HepG2 (cell line): Measurements from ENCODE around the gene ZNF524. TPM values are rescaled to one million over a fixed set of nuclear protein-coding genes. Genes with fewer than 3 reads are reported as not detected.

Experiments
- GABPB1 ChIP-seq: IDR thresholded peaks from 2 replicates; pipeline ENCODE4 v1.6.1; 2016; ENCODE audit warnings: mild to moderate bottlenecking, missing genetic modification reagents, moderate library complexity, missing compliant biosample characterization
- HNRNPK ChIP-seq: fragments of 200-400 bp; formaldehyde crosslinking; IDR thresholded peaks from 2 replicates; pipeline ENCODE4 v1.6.1; 2018; ENCODE audit warnings: low read length, low read depth, moderate library complexity, mild to moderate bottlenecking; ENCODE audit not compliant: poor library complexity, severe bottlenecking
- KDM3A ChIP-seq: IDR thresholded peaks from 2 replicates; pipeline ENCODE4 v1.6.1; 2018; ENCODE audit warnings: low read depth, missing compliant biosample characterization
- MIER2 ChIP-seq: IDR thresholded peaks from 2 replicates; pipeline ENCODE4 v1.6.1; 2016; ENCODE audit warnings: missing biosample characterization, missing genetic modification reagents
- MYNN ChIP-seq: sonication (generic); formaldehyde crosslinking; IDR thresholded peaks from 2 replicates; pipeline ENCODE4 v1.4.0; 2020; ENCODE audit warnings: mild to moderate bottlenecking, low read depth, missing genetic modification reagents
- RCOR2 ChIP-seq: IDR thresholded peaks from 2 replicates; pipeline ENCODE4 v1.6.1; 2016; ENCODE audit warnings: missing biosample characterization, missing genetic modification reagents
- RORA ChIP-seq: sonication (generic); formaldehyde crosslinking; IDR thresholded peaks from 2 replicates; pipeline ENCODE4 v1.5.0; 2020; ENCODE audit warnings: mild to moderate bottlenecking, missing genetic modification reagents, moderate library complexity
- SALL1 ChIP-seq: sonication (generic); formaldehyde crosslinking; IDR thresholded peaks from 2 replicates; pipeline ENCODE4 v1.8.0; 2022; ENCODE audit warnings: mild to moderate bottlenecking, missing genetic modification reagents
- ZNF230 ChIP-seq: sonication (generic); formaldehyde crosslinking; IDR thresholded peaks from 2 replicates; pipeline ENCODE4 v1.4.0; 2020; ENCODE audit warnings: mild to moderate bottlenecking, missing genetic modification reagents
- ZNF589 ChIP-seq: sonication (generic); formaldehyde crosslinking; conservative IDR thresholded peaks from 2 replicates; pipeline ENCODE4 v1.8.0; 2022; ENCODE audit warnings: mild to moderate bottlenecking, moderate library complexity, missing genetic modification reagents
- ZNF720 ChIP-seq: sonication (generic); formaldehyde crosslinking; IDR thresholded peaks from 2 replicates; pipeline ENCODE4 v1.4.0; 2020; ENCODE audit warnings: missing genetic modification reagents
- ZNF839 ChIP-seq: sonication (generic); formaldehyde crosslinking; IDR thresholded peaks from 2 replicates; pipeline ENCODE4 v1.4.0; 2020; ENCODE audit warnings: missing genetic modification reagents, mild to moderate bottlenecking, borderline replicate concordance
- polyA plus RNA-seq, 8 experiments: library from polyadenylated mRNA; depleted of rRNA in 3 of 8; stranded (reverse) in 7 of 8; unstranded in 1 of 8; fragments of >200 nt; fragmentation: Illumina TruSeq in 4 of 8; extraction: Trizol in 4 of 8; gene quantifications; 2 replicates each; pipeline versions ENCODE4 v1.2.1 to v1.2.3, GENCODE V29; 2011 to 2016; ENCODE audit warnings: low read depth in 4 of 8, missing spikeins in 1 of 8, mixed read lengths in 1 of 8; ENCODE audit not compliant: insufficient read depth in 1 of 8
- total RNA-seq, 5 experiments: library from RNA; depleted of rRNA; stranded (reverse); fragments of >200 nt; fragmentation: Illumina TruSeq; extraction: Trizol; gene quantifications; 2 replicates each; pipeline ENCODE4 v1.2.3, GENCODE V29; 2016; ENCODE audit warnings: low read depth in 1 of 5
- TF ChIP-seq, protein P1 (sequence below): sonication (generic); formaldehyde crosslinking; IDR thresholded peaks from one replicate; pipeline ENCODE4 v1.5.1; 2020; ENCODE audit warnings: mild to moderate bottlenecking, missing genetic modification reagents; ENCODE audit errors: not compliant biosample characterization
- TF ChIP-seq, protein P2 (sequence below): sonication (generic); formaldehyde crosslinking; IDR thresholded peaks from 2 replicates; pipeline ENCODE4 v1.9.0; 2021; ENCODE audit warnings: missing genetic modification reagents, borderline replicate concordance
- TF ChIP-seq, protein P3 (sequence below): sonication (generic); formaldehyde crosslinking; IDR thresholded peaks from 2 replicates; pipeline ENCODE4 v1.5.1; 2020; ENCODE audit warnings: mild to moderate bottlenecking, missing genetic modification reagents, moderate library complexity
- TF ChIP-seq, protein P4 (sequence below): sonication (generic); formaldehyde crosslinking; IDR thresholded peaks from 2 replicates; pipeline ENCODE4 v1.4.0; 2020; ENCODE audit warnings: mild to moderate bottlenecking, low read depth, missing genetic modification reagents

The ZNF524 gene
- total and polyA plus RNA-seq, 2 of the 13 experiments (the other 11 are each of a cell fraction or from before 2014, with no cell fraction given) = 3.2 to 4.6 TPM

DNA sequence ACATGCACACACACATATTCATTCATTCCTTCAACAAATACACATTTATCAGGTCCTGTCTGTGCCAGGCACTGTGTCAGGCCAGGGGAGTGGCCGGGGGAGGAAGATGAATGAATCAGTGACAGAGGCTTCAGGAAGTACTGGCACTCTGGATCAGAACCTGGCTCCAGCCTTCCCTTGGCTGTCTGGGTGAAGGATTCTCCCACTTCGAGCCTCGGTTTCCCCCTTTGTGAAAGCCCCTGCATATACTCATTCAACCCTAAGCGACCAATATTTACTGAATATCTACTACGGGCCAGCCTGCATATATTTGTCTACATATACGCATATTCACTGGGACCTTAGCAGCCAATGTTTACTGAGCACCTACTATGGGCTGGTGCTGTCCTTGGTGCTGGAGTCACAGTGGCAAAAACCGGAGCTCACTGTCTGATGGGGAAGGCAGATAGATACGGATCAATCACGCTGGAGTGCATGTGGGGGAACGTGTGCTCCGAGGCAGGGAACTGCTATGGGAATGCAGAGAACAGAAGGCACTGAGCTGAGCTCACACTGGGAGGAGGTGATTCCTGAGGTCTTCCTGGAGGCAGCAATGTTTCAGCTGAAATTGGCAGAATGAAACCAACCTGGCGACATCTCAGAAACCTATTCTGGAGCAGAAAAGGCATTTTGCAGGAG is 18.8 kb upstream of the ZNF524 start (continued):
- TF ChIP-seq, protein P1, sequence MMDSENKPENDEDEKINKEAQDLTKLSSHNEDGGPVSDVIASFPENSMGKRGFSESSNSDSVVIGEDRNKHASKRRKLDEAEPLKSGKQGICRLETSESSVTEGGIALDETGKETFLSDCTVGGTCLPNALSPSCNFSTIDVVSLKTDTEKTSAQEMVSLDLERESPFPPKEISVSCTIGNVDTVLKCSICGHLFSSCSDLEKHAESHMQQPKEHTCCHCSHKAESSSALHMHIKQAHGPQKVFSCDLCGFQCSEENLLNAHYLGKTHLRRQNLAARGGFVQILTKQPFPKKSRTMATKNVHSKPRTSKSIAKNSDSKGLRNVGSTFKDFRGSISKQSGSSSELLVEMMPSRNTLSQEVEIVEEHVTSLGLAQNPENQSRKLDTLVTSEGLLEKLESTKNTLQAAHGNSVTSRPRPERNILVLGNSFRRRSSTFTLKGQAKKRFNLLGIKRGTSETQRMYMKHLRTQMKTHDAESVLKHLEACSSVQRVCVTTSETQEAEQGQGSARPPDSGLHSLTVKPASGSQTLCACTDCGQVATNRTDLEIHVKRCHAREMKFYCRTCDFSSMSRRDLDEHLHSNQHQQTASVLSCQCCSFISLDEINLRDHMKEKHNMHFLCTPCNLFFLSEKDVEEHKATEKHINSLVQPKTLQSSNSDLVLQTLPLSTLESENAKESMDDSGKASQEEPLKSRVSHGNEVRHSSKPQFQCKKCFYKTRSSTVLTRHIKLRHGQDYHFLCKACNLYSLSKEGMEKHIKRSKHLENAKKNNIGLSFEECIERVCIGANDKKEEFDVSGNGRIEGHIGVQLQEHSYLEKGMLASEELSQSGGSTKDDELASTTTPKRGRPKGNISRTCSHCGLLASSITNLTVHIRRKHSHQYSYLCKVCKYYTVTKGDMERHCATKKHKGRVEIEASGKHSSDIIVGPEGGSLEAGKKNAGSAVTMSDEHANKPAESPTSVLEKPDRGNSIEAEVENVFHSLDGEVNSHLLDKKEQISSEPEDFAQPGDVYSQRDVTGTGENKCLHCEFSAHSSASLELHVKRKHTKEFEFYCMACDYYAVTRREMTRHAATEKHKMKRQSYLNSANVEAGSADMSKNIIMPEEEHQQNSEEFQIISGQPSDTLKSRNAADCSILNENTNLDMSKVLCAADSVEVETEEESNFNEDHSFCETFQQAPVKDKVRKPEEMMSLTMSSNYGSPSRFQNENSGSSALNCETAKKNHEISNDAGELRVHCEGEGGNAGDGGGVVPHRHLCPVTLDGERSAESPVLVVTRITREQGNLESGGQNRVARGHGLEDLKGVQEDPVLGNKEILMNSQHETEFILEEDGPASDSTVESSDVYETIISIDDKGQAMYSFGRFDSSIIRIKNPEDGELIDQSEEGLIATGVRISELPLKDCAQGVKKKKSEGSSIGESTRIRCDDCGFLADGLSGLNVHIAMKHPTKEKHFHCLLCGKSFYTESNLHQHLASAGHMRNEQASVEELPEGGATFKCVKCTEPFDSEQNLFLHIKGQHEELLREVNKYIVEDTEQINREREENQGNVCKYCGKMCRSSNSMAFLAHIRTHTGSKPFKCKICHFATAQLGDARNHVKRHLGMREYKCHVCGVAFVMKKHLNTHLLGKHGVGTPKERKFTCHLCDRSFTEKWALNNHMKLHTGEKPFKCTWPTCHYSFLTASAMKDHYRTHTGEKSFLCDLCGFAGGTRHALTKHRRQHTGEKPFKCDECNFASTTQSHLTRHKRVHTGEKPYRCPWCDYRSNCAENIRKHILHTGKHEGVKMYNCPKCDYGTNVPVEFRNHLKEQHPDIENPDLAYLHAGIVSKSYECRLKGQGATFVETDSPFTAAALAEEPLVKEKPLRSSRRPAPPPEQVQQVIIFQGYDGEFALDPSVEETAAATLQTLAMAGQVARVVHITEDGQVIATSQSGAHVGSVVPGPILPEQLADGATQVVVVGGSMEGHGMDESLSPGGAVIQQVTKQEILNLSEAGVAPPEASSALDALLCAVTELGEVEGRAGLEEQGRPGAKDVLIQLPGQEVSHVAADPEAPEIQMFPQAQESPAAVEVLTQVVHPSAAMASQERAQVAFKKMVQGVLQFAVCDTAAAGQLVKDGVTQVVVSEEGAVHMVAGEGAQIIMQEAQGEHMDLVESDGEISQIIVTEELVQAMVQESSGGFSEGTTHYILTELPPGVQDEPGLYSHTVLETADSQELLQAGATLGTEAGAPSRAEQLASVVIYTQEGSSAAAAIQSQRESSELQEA = no peak
- peak; percentile 78; the same call in 1 of the 2 replicates for TF ChIP-seq ZNF230 (CRISPR knock-in tag)
- TF ChIP-seq, protein P2, sequence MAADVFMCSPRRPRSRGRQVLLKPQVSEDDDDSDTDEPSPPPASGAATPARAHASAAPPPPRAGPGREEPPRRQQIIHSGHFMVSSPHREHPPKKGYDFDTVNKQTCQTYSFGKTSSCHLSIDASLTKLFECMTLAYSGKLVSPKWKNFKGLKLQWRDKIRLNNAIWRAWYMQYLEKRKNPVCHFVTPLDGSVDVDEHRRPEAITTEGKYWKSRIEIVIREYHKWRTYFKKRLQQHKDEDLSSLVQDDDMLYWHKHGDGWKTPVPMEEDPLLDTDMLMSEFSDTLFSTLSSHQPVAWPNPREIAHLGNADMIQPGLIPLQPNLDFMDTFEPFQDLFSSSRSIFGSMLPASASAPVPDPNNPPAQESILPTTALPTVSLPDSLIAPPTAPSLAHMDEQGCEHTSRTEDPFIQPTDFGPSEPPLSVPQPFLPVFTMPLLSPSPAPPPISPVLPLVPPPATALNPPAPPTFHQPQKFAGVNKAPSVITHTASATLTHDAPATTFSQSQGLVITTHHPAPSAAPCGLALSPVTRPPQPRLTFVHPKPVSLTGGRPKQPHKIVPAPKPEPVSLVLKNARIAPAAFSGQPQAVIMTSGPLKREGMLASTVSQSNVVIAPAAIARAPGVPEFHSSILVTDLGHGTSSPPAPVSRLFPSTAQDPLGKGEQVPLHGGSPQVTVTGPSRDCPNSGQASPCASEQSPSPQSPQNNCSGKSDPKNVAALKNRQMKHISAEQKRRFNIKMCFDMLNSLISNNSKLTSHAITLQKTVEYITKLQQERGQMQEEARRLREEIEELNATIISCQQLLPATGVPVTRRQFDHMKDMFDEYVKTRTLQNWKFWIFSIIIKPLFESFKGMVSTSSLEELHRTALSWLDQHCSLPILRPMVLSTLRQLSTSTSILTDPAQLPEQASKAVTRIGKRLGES (CRISPR knock-in tag) = 0 out of 2 replicates have a peak, but pooled peaks have one; percentile 45
- TF ChIP-seq, protein P3, sequence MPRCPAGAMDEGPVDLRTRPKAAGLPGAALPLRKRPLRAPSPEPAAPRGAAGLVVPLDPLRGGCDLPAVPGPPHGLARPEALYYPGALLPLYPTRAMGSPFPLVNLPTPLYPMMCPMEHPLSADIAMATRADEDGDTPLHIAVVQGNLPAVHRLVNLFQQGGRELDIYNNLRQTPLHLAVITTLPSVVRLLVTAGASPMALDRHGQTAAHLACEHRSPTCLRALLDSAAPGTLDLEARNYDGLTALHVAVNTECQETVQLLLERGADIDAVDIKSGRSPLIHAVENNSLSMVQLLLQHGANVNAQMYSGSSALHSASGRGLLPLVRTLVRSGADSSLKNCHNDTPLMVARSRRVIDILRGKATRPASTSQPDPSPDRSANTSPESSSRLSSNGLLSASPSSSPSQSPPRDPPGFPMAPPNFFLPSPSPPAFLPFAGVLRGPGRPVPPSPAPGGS (CRISPR knock-in tag) = peak; percentile 73; the same call in 1 of the 2 replicates
- no peak for TF ChIP-seq ZNF720
- peak; percentile 21; the same call in 1 of the 2 replicates for TF ChIP-seq RCOR2 (CRISPR knock-in tag)
- TF ChIP-seq ZNF839 = no peak
- TF ChIP-seq KDM3A = no peak
- peak; percentile 97 for TF ChIP-seq MIER2 (CRISPR knock-in tag)
- no peak for TF ChIP-seq RORA
- TF ChIP-seq ZNF589 (CRISPR knock-in tag) = peak; percentile 85; the same call in 1 of the 2 replicates
- no peak for TF ChIP-seq HNRNPK
- TF ChIP-seq SALL1 (CRISPR knock-in tag) = peak; percentile 44
- TF ChIP-seq, protein P4, sequence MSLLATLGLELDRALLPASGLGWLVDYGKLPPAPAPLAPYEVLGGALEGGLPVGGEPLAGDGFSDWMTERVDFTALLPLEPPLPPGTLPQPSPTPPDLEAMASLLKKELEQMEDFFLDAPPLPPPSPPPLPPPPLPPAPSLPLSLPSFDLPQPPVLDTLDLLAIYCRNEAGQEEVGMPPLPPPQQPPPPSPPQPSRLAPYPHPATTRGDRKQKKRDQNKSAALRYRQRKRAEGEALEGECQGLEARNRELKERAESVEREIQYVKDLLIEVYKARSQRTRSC (CRISPR knock-in tag) = peak; percentile 72; the same call in 1 of the 2 replicates
- no peak for TF ChIP-seq MYNN (CRISPR knock-in tag)
- TF ChIP-seq GABPB1 (CRISPR knock-in tag) = peak; percentile 11
